Upper lobe of left lung (tissue), 4 donors: ENCODE data around the gene PTPRN2.

Experiments
- POLR2AphosphoS5 ChIP-seq, 2 donors: sonication (generic); formaldehyde crosslinking; IDR thresholded peaks; one replicate each; pipeline ENCODE4 v1.5.1; 2017; ENCODE audit warnings: antibody characterized with exemption in 2 of 2
- TF ChIP-seq, protein P1 (sequence below), 6 experiments: fragments of 450-650 bp in 4 of 6; fragments of 200-600 bp in 2 of 6; sonication (generic) in 2 of 6; IDR thresholded peaks; one replicate each; pipeline ENCODE4 v1.5.1; 2016 to 2019; ENCODE audit warnings: antibody characterized with exemption in 6 of 6

DNA sequence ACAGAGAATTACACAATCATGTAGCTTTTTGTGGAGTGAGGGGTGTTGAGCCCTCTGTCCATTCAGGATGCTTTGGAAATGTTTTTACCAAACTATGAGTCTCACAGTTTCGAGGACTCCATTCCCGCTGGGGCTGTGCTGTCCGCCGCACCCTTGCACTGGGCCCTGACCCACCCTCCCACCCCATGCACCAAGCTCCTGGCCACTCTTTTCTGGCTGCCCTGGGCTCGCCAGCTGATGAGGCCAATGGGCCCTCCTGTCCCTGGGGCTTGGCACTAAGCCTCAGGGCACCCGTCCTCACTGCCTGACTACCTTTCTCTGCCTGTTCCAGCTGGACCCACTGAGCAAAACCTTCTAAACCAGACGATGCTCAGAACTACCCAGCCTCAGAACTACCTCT lies 332.1 kb downstream of the PTPRN2 start:
- no peak for TF ChIP-seq POLR2AphosphoS5 (IDR thresholded peaks at IDR 0.05)
- TF ChIP-seq, protein P1, sequence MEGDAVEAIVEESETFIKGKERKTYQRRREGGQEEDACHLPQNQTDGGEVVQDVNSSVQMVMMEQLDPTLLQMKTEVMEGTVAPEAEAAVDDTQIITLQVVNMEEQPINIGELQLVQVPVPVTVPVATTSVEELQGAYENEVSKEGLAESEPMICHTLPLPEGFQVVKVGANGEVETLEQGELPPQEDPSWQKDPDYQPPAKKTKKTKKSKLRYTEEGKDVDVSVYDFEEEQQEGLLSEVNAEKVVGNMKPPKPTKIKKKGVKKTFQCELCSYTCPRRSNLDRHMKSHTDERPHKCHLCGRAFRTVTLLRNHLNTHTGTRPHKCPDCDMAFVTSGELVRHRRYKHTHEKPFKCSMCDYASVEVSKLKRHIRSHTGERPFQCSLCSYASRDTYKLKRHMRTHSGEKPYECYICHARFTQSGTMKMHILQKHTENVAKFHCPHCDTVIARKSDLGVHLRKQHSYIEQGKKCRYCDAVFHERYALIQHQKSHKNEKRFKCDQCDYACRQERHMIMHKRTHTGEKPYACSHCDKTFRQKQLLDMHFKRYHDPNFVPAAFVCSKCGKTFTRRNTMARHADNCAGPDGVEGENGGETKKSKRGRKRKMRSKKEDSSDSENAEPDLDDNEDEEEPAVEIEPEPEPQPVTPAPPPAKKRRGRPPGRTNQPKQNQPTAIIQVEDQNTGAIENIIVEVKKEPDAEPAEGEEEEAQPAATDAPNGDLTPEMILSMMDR (IDR thresholded peaks at IDR 0.05): no peak
